ENCODE data around the gene NCOR2.

NCOR2 gene

GRCh38 chr12:124542021-124542949 lies 25.1 kb downstream of the NCOR2 start:
- no peak for DNase-seq

DNA sequence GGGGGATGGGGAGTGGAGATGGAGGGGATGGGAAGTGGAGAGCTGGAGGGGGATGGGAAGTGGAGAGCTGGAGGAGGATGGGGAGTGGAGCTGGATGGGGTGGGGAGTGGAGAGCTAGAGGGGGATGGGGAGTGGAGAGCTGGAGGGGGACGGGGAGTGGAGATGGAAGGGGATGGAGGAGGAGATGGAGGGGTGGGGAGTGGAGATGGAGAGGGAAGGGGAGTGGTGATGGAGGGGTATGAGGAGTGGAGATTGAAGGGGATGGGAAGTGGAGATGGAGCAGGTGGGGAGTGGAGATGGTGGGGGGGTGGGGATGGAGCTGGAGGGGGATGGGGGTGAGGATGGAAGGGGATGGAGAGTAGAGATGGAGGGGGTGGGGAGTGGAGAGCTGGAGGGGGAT lies 26.1 kb downstream of the NCOR2 start:
- DNase-seq: no peak

GRCh38 chr12:124539084-124540041 lies 28.0 kb downstream of the NCOR2 start:
- no peak for DNase-seq

- DNase-seq: no peak
These were observed 29.0 kb downstream of the NCOR2 start for GRCh38 chr12:124538194-124539082.

- no peak for DNase-seq
These were observed 29.8 kb downstream of the NCOR2 start for GRCh38 chr12:124537525-124538193.

GRCh38 chr12:124536641-124537040 lies 30.8 kb downstream of the NCOR2 start:
- DNase-seq: peak; percentile 67

- DNase-seq: no peak
These were observed 32.4 kb downstream of the NCOR2 start for GRCh38 chr12:124534776-124535740.

GRCh38 chr12:124533456-124533855 lies 34.0 kb downstream of the NCOR2 start:
- no peak for DNase-seq

GRCh38 chr12:124532967-124533366 lies 34.4 kb downstream of the NCOR2 start:
- DNase-seq: no peak

DNA sequence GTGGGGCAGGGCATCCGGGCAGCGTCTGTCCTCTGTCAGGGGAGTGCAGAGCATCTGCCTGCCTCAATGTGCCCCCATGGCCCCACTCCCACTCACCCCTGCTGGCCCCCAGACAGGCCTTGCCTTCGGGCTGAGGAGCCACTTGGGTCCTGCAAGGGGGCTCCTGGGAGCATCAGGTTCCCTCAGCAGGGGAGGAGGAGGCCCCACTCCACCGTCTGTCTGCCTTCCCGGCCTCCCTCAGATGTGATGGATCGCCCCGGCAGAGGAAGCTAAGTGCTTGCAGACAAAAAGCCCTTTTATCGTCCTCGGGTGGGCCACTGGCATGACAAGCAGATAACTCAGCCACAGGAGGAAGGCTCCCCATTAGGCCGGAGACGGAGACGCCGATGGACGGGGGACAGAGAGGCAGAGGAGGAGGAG lies 35.1 kb downstream of the NCOR2 start:
- DNase-seq: peak; percentile 52

DNA sequence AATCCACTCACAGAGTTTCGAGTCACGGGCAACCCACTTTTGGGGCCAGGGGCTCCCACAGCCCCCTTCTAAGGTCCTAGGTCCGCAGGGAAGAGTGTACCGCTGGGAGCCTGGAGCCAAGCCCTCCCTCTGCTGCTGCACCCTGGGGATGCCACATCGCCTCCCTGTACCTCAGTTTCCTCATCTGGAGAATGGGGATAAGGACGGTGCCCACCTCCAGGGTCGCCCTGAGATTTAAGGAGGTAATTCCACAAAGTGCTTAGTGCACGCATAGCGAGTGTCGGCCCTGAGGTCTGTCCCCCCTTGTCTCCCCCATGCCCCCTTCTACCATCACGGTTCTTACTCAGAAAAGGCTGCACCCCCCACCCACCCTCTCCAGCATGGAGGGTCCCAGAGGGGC lies 35.5 kb downstream of the NCOR2 start:
- DNase-seq: no peak

DNA sequence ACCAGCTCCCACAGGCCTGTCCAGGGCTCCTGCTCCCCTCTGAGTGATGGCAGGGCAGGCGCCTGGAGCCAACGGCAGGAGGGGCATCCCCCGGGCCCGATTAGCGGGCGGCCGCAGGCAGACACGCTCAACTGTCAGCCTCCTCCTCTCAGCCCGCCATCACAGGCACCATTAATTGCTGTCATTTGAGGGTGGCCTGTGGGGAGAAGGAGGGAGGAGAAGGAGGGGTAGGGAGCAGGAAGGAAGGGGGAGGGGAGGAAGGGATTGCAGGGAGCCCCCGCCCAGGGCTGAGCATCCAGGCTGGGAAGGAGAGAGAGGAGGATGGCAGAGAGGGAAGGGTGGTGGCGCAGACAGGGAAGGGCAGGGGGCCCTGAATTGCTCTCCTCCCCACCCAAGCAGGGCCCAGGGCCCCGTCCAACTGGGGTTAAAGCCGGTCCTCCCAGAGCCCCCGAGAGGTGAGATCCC lies 36.1 kb downstream of the NCOR2 start:
- DNase-seq: no peak

- no peak for DNase-seq
These were observed 36.7 kb downstream of the NCOR2 start for GRCh38 chr12:124530637-124531263.

GRCh38 chr12:124529565-124530276 lies 37.7 kb downstream of the NCOR2 start:
- no peak for DNase-seq

- DNase-seq: peak; percentile 77
These were observed 39.4 kb downstream of the NCOR2 start for GRCh38 chr12:124527861-124528561.

DNA sequence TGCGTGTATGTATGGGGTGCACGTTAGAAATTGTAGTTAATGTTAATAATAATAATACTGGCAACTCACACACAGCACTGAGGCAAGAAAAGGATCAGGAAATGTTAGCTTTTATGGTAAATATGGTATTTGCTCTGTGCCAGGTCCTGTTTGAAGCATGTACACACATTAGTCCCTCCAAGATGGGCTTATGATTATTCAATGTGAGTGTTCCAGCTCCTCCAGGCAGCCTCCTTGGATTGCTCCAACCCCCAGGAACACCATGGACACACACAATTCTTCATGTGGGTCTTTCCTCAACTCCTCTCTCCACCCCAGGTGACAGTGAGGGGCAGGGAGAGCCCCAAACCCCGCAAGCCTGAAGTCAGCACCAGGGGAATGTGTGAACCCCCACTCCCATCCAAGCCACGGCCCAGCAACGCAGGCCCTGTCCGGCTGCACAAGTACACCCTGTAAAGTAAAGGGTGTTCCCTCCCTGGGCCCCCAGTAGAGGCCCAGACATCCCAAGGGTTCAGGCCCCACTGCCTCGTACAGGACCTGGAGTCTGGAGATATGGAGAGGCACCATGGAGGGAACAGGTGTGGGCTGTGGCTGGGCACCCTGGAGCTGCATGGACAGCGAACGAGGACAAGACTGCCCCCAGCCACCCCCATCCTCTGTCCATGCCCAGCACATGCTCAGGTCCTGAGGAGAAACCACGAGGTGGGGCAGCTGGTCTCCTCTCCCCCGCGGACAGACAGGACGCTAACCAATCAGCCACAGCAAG lies 41.3 kb downstream of the NCOR2 start:
- DNase-seq: no peak

DNA sequence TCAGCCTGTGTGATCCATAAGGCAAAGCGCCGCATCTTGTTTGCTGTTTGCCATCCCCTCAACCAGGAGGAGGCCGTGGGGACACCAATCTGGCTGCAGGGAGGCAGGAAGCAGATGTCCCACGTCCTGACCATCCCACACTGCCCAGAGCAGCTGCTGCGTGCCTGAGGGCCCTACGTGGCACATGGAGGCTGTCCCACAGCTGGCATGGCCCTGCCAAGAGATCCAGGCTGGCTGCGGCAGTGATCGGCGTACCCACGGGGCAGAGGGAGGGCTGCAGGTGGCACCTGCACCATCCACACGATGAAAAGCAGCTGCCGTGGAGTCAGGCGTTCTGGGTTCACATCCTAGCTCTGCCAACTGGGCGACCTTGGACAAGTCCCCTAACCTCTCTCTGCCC lies 42.0 kb downstream of the NCOR2 start:
- no peak for DNase-seq
